DOHH2 (cell line): ENCODE results near the gene EIF3B.

Experiments used
- EZH2phosphoT487 ChIP-seq: fragments of 200-600 bp; sonication (generic); IDR thresholded peaks from 2 replicates; pipeline ENCODE4 v1.6.1; 2017; ENCODE audit warnings: borderline replicate concordance, mild to moderate bottlenecking, antibody characterized with exemption, low read length, moderate library complexity, mixed read lengths
- TF ChIP-seq, protein P1 (sequence below): fragments of 200-600 bp; sonication (generic); IDR thresholded peaks from one replicate; pipeline ENCODE4 v1.5.1; 2014; ENCODE audit warnings: antibody characterized with exemption, mild to moderate bottlenecking, low read depth, low read length; ENCODE audit not compliant: poor library complexity, severe bottlenecking

DNA sequence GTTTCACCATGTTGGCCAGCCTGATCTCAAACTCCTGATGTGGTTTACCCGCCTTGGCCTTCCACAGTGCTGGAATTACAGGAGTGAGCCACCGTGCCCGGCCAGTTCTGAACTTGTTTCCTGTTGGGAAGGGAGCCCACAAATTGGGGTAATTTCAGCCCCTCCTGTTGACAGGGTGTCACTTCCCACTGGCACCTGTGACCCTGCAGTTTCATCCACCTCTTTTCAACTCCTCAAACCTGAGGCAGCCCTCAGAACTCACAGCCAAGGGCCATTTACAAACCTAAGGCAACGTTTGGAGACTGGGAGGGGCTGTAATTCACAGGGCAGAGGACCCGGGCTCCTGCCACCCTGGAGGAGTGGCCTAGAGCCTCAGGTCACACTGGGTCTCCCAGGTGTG, 26.6 kb downstream of the EIF3B start:
- TF ChIP-seq, protein P1, sequence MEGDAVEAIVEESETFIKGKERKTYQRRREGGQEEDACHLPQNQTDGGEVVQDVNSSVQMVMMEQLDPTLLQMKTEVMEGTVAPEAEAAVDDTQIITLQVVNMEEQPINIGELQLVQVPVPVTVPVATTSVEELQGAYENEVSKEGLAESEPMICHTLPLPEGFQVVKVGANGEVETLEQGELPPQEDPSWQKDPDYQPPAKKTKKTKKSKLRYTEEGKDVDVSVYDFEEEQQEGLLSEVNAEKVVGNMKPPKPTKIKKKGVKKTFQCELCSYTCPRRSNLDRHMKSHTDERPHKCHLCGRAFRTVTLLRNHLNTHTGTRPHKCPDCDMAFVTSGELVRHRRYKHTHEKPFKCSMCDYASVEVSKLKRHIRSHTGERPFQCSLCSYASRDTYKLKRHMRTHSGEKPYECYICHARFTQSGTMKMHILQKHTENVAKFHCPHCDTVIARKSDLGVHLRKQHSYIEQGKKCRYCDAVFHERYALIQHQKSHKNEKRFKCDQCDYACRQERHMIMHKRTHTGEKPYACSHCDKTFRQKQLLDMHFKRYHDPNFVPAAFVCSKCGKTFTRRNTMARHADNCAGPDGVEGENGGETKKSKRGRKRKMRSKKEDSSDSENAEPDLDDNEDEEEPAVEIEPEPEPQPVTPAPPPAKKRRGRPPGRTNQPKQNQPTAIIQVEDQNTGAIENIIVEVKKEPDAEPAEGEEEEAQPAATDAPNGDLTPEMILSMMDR: no peak
- TF ChIP-seq EZH2phosphoT487: no peak
